Renal cortical epithelial cell (primary cell): ENCODE data around the gene SDK1. TPM values are rescaled to one million over a fixed set of nuclear protein-coding genes. Genes with fewer than 3 reads are reported as not detected.

ENCODE experiments used
- DNase-seq: peaks from one replicate; pipeline ENCODE4 v3.0.0-alpha.2; 2011; ENCODE audit warnings: low read depth
- total RNA-seq: library from RNA; depleted of rRNA; stranded (reverse); fragments of >200 nt; gene quantifications from 2 replicates; pipeline ENCODE4 v1.2.3, GENCODE V29; 2014

The SDK1 gene
- total RNA-seq, 1 donor from 2014 or later, result 30.9 TPM

GRCh38 chr7:3408814-3409595 lies 108.0 kb downstream of the SDK1 start:
- DNase-seq, result peak; percentile 21

DNA sequence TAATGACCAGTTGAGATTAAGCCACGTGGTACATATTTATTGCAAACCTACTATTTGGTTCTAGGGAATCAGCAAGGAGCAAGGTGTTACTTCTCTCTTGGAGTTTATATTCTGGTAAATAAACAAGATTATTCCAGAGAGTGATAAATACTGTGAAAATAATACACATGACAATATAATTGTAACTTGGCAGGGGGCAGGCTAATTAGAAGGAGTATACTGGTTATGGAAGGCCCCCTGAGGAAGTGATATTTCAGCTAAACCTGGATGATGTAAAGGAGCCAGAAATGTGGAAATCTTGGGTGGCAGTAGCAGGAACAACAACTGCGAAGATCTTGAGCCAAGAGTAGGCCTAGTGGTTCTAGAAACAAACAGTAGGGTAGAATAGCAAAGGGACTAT lies 111.8 kb downstream of the SDK1 start:
- no peak for DNase-seq

- no peak for DNase-seq
Observed at GRCh38 chr7:3415861-3416312, 114.8 kb downstream of the SDK1 start.

GRCh38 chr7:3416453-3416852 lies 115.4 kb downstream of the SDK1 start:
- DNase-seq, result no peak

- DNase-seq, result no peak
Observed at GRCh38 chr7:3425087-3425486, 124.0 kb downstream of the SDK1 start.

- no peak for DNase-seq
Observed at GRCh38 chr7:3426064-3426463, 125.0 kb downstream of the SDK1 start.

DNA sequence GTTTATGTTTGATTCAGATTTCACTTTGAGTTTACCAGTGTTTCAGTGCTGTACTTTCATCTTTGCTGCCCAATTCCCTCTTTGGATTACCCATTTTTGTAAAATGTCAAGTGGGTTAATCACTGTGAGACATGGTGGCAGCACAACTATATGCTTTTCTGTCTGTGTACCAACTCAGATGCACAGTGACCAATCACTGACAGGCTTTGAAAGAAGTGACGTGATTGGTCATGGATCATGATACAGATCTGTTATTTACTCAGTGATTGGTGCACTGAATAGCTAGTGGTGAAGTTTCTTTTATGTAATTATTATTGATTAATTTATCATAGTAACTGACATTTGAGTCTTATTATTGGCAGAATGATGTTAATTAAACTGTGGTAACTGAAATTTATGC lies 126.9 kb downstream of the SDK1 start:
- DNase-seq, result no peak

- no peak for DNase-seq
Observed at GRCh38 chr7:3429981-3430380, 128.9 kb downstream of the SDK1 start.

- no peak for DNase-seq
Observed at GRCh38 chr7:3430588-3430987, 129.5 kb downstream of the SDK1 start.

DNA sequence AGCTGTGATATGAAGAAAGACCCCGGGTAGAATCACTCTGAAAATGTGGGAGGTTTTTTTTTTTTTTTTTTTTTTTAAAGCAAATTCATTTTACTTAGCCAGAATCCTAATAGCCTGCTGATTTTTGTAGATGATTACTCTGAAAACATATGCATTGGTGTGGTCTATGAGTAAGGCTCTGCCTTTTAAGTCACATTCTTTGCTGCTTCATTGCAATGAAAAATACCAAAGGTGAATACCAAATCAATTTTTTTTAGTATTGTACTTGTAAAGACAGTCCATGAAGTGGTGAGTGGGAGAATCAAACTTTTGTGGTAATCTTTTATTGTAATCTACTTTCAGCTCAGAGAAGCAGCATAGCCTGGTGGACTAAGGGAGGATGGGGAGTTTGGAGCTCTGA lies 130.3 kb downstream of the SDK1 start:
- peak; percentile 21 for DNase-seq

DNA sequence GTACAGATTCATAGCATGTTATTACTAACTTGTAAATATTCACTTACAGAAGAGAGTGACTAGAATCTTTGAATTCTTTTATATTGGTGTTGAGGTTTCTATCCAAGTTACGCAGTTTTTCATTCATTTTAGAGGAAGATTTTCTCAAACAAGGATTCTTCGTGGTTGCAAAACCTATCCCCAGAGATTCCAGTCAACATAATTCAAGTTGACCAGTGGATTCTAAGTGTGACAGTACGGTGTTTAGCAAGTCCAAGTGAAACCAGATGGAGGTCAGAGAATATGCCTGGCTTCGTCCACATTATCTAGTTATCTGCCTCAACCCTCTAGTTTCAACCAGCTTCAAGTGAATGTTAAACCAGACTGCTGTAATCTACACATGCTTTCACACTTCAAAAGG lies 131.9 kb downstream of the SDK1 start:
- DNase-seq, result no peak

DNA sequence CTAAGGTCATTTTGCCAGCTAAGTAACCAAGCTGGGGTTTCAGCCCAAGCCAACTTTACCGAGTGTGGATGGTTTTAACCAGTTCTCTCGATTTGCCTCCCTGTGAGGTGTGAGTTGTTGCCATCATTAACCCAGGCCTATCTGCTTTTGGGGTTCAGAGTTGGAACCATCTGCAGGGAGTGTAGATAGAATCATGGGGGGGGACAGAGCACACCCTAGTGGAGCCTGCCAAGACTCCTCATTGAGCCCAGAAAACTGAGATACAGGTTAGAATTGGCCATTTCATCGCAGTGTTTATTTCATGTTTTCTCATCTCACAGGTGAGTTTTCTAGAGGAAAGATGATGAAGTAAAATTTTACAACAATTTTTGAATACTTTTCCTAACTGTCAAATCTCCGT lies 133.6 kb downstream of the SDK1 start:
- no peak for DNase-seq

GRCh38 chr7:3436112-3436511 lies 135.1 kb downstream of the SDK1 start:
- DNase-seq, result no peak

DNA sequence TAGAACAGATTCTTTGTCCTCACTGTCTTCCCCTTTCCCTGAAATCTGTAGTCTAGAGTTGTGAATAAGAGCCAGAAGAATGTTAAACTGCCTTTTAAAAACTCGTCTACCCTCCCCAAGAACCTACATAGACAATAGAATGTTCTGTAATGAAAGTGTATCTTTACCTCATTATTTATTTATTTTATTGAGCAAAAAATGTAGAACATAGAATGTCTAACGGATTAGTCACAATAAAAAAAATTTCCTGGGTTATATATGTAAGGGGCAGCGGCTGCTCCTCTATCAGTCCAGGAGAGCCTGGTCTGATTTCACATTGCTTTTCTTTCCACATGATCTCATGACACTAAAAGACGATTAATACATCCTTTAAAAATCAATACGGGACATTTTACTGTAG lies 135.7 kb downstream of the SDK1 start:
- no peak for DNase-seq

GRCh38 chr7:3437467-3437866 lies 136.4 kb downstream of the SDK1 start:
- no peak for DNase-seq

DNA sequence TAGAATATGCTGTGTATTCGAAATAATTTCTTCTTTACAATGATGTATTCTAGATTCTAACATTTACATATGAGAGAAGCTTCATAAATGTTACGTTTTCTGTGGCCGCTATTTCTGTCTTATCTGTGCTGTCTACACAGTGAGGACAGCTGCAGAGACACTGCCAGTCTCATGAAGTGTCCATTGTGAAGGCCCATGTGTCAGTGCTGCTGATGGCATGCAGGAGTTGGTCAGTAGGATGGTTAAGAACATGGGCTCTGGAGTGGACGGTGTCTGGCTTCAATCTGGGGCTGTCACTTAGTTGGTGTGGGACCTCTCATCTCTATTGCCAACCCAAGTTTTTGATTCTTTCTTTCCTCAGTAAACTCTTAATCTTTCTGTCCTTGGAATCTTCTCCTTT lies 137.3 kb downstream of the SDK1 start:
- DNase-seq, result no peak

DNA sequence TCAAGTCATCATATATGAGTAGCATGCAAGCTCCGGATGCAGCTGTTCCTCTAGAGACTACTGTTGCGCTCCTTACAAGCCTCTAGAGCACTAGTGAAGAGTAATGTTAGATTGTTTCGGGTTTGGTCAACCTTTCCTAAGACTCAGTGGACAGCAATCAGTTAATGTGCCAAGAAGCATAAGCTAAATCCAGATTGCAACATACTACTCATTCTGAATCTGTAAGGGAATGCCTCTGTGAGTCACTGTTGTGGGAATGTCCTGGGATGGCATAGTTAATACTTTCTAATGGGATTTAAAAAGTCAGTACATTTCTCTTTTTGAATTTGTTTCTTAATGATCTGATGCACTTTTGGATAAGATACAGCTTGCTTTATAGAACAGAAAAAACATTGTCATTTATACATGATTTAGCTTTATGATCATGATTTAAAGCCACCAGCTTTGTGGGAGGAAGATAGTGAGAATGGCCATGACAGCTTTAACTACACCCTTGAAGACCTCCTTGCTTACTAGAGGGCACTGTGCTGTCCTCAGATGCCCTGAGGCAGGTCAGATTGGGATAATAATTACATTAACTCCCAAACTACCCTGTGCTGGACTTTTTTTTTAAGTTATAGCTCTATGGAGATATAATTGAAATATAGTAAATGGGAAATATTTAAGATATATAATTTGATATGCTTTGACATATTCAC lies 138.4 kb downstream of the SDK1 start:
- peak; percentile 97 for DNase-seq

GRCh38 chr7:3440509-3440908 lies 139.5 kb downstream of the SDK1 start:
- no peak for DNase-seq

DNA sequence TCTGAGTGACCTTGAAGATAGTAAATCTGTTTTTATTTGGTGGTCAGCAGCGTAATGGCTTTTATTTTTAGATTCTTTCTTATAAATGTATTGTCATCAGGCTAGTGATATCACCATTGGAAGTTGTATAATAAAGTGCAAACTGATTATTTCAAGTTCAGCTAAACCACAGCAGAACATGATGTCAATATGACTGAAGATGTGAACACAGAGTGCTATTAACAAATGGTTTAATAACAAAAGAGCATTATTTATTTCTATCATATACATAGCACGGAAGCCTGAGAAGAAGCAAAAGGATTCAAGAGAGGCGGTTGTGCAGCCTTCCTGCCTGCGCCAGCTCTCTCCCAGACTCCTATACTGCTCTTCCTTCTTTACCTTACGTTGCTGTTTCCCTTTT lies 142.7 kb downstream of the SDK1 start:
- DNase-seq, result no peak

GRCh38 chr7:3446786-3447185 lies 145.7 kb downstream of the SDK1 start:
- no peak for DNase-seq

DNA sequence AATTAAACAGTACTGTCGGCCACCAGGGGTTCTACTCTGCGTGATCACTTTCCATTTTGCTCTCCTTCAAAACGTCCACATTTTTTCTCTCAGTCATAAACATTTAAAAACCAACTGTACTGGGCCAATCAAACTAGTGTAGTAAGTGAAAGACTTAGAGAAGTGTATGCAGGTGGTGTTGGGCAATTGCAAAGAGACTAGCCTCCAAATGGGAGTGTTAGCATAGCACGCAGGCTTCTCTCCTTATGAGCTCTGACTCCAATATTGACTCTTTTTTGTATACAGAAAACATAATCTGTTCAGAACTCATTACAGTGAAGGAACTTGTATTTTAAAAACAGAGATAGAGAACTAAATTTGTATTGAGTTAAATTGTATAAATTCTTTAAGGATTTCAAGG lies 150.6 kb downstream of the SDK1 start:
- DNase-seq, result no peak

- DNase-seq, result no peak
Observed at GRCh38 chr7:3453398-3453797, 152.3 kb downstream of the SDK1 start.

DNA sequence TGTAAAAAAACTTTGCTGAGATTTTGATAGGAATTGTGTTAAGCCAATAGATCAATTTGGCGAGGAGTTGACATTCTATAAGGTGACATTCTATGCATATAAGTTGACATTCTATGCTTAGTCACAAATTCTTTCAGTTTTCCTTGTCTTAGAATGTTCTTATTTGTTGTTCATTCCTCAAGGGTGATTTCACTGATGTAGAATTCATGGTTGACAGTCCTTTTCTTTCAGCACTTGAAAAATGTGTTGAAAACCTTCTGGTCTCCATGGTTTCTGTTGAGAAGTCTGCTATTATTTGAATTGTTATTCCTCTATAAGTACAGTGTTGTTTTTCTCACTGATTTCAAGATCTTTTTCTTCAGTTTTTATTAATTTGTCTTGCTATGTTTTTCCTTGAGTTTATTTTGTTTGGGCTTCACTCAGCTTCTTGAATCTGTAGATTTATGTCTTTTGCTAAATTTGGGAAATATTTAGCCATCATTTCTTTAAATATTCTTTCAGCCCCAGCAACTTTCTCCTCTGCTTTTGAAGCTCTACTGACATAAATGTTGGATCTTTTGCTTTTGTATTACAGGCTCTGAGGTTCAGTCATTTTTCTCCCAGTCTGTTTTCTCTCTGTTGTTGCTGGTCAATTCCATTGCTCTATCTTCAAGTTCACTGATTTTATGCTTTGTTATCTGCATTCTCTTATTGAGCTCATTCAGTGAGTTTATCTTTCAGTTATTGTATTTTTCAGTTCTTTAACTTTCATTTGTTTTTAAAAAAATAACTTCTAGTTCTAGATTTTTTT lies 154.9 kb downstream of the SDK1 start:
- peak; percentile 44 for DNase-seq
